Renal cortex interstitium (tissue), 11 donors: ENCODE data around the gene RPS8. TPM values are rescaled to one million over a fixed set of nuclear protein-coding genes. Genes with fewer than 3 reads are reported as not detected.
"Not testable (repeated sequence)": the region's sequence is repeated elsewhere in the genome, so short reads cannot be mapped to it uniquely, and the experiment has no call there.

Experiments used
- DNase-seq, 11 donors: peaks; one replicate each; pipeline ENCODE4 v3.0.0-alpha.2; 2013; ENCODE audit warnings: low read depth in 9 of 11, low spot score in 4 of 11; ENCODE audit errors: extremely low read depth in 1 of 11
- polyA plus RNA-seq, 3 donors: library from polyadenylated mRNA; unstranded; fragments of 120-200 nt; gene quantifications; one replicate each; pipeline ENCODE4 v1.2.1, GENCODE V29; 2013; ENCODE audit not compliant: insufficient read length in 3 of 3

Gene RPS8
- polyA plus RNA-seq, 3 donors = 2,233 to 2,482 (median 2,364) TPM

DNA sequence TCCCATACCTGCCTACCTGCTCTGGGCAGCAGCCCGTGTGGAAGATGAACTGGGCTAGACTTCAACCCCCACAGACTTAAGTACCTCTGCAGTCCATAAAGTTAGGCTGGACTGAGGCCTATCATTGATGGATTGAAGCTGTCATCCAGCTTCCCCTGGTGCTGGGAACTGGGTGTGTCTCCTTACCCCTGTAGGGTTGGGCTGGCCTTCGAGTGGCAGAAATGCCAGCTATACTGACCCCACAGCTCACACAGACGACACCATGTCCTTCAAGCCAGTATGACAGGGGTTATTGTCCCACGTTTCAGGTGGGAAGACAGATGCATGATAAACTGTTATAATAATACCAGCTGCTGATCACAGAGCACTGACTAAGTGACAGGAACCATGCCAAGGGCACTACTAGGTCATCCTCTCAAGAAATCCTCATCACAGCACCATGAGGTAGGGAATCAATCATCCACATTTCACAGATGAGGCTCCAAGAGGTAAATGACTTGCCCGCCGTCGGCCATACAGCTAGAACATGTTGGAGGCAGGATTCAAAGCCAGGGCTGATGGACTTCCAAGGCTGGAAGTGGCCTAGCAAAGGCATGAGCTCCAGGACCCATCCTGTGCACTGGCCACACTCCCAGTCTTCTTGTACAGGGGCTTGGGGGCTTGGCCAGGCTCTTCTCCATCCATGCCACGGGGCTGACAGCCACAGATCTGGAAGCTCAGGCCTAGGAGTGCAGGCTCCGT, 12.9 kb downstream of the RPS8 start, which contains the start of gene BEST4:
TSS of gene BEST4 (minus strand) at position 51 of the 741 bp plus-strand sequence. CDS start 465 bp downstream, outside the sequence.
- DNase-seq = no peak

DNA sequence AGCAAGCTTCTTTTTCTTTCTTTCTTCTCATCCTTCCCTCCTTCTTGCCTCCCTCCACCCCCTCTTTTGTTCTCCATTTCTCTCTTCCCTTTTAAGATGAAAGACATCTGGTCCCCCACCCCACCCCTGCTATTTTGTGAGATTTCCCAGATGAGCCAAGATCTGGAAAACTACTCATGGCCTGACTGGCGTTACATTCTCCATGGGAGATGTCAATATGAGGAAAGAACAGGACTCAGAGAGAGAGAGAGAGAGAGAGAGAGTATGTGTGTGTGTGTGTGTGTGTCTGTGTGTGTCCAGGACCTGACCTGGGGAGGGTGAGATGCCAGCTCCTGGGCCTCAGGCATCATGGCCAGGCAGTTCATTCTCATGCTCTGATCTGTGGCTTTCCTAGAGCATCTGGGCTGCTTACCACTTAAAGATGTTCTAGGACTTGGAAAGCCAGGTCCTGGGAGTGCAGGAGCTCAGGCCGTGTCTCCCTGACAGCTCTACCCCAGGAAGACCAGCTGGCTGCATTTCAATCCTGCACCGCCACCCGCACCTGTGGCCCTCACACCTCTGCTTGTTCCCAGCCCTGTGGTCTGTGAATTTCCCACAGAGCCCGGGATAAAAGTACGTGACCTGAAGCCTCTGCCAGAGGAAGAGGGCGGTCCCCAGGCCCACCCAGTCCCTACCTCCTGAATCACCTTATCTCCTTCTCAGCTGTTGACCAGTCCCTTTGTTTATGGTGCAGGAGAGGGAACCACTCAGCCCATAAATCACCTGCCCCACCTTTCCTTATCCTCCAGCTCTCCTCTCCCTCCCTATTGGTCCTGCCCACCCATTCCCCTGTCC, 15.8 kb downstream of the RPS8 start:
- DNase-seq = no peak

DNA sequence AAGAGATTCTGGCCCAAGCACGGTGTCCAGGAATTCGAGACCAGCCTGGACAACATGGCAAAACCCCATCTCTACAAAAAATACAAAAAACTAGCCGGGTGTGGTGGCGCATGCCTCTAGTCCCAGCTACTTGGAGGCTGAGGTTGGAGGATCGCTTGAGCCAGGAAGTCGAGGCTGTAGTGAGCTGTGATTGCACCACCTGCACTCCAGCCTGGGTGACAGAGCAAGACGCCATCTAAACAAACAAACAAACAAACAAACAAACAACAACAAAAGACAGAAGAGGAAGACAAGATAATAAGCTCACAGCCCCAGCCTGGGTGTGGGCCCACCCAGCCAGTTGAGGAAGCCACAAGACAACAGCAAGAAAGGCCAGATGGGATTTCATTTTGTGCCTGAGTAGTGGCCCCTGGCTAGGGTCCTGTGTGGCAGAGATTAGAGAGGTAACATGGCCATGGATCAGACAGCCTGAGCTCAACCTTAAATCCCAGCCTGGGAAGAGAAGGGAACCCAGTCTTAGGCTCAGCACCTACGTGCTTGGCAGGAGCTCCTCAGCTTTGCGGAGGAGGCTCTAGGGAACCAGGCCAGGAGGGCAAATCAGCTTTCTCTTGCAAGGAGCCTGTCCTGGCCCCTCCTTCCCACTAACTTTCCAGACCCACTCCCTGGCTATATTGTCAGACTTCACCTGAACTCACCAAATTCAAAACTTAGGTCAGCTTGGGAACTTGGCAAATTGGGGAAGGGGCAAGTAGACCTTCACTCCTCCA, 17.6 kb downstream of the RPS8 start:
- DNase-seq = no peak

DNA sequence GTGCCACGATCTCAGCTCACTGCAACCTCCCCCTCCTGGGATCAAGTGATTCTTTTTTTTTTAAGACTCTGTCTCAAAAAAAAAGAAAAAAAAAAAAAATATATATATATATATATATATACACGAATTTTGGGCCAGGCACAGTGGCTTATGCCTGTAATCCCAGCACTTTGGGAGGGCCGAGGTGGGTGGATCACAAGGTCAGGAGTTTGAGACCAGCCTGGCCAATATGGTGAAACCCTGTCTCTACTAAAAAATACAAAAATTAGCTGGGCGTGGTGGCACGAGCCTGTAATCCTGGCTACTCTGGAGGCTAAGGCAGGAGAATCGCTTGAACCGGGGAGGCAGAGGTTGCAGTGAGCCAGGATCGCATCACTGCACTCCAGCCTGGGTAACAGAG, 22.5 kb downstream of the RPS8 start:
- DNase-seq = not testable (repeated sequence)

DNA sequence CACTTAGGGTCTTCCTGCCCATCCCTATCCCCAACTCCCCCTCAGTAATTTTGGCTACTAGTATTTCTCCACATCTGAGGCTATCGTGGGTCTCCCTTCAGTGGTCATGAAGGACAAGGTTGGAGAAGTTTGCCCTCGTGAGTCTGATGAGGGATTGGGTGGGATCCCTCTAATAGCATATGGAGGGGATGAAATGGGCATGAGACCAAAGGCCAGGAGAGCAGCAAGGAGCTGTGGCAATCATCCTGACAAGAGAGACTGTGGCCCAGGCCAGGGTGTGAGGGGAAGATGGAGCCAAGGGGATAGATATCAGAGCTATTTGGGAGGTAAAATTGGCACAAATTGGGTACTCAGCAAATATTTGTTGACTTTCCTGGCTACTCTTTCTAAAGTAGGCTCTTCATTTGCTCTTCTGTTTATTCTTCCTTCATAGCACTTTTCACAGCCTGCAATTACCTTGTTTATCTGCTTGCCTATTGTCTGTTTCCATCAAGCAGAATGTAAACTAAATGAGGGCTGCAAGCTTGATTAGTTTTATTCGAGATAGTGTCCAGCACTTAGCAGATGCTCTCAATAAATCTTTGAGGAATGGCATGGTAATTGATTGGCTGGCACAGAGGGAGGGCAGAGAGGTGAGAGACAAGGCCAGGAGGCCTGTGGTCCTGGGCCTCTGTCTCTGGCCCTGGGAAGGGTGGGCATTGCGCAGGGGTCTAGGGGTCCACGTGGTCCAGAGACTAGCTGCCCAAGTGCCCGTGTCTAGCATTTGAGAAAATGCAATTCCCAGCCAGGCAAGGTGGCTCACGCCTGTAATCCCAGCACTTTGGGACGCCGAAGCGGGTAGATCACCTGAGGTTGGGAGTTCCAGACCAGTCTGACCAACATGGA, 23.4 kb downstream of the RPS8 start:
- no peak for DNase-seq

DNA sequence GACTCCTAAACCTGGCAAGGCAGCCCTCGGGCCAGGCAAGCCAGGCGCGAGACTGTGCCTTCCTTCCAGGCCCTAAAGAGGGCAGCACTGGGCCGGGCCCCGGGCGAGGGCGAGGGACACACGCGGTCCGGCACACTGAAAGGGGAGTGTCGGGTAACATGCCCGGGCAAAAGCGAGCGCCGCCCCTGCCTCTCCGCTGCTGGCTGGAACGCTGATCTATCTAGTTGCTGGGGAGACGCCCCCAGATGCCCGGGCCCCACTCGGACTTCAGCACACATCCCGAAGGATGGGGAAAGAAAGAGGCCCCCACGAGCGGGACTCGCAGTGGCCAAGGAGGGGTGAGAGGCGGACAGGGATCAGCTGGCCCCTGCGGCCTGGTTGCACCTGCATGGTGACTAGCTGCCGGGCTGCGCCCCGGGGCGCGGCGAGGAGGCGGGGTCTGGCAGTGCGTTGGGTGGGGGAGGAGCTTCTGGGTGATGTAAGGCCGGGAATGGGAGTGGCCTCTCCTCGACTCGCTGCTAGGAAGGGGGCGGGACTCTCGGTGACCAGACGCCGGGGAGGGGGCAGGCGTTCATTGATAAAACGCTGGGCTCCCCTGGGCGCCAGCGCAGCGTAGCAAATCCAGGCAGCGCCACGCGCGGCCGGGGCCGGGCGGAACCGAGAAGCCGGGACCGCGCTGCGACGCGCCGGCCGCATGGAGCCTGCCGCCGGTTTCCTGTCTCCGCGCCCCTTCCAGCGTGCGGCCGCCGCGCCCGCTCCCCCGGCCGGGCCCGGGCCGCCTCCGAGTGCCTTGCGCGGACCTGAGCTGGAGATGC, 24.6 kb downstream of the RPS8 start, which contains the start of gene PLK3:
TSS of gene PLK3 (plus strand) at position 608 of the 815 bp plus-strand sequence. CDS start at position 695, 87 bp downstream.
- DNase-seq = peak in 10 of 11 donors; percentile 92 to 96 (median 96)

DNA sequence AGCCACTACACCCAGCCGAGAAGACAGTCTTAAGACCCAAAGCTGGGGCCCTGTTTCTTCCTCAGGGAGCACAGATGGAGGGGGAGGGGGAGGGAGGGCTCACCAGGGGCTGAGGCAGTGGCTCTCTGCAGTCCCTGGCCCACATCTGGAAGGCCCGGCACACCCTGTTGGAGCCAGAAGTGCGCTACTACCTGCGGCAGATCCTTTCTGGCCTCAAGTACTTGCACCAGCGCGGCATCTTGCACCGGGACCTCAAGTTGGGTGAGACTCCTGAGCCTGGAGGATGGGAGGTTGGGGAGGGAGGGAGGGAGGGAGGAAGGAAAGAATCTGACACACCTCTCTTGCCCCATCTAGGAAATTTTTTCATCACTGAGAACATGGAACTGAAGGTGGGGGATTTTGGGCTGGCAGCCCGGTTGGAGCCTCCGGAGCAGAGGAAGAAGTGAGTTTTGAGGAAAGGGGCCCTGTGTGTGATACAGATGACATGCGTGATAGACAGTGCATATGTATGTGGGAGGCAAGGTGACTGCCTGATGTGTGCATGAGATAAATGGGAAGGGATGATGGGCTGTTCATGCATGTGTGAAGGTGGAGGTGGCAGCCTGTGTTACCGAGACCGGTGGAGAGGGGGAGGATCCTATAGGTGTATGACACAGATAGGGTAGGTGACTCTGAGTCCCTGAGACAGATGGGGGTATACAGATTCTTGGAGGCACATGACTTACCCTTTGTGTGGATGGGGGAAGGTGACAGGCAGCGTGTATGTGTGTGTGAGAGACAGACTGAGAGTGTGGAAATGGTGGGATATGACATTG, 26.4 kb downstream of the RPS8 start:
- DNase-seq = peak in 1 of 11 donors; percentile 28

DNA sequence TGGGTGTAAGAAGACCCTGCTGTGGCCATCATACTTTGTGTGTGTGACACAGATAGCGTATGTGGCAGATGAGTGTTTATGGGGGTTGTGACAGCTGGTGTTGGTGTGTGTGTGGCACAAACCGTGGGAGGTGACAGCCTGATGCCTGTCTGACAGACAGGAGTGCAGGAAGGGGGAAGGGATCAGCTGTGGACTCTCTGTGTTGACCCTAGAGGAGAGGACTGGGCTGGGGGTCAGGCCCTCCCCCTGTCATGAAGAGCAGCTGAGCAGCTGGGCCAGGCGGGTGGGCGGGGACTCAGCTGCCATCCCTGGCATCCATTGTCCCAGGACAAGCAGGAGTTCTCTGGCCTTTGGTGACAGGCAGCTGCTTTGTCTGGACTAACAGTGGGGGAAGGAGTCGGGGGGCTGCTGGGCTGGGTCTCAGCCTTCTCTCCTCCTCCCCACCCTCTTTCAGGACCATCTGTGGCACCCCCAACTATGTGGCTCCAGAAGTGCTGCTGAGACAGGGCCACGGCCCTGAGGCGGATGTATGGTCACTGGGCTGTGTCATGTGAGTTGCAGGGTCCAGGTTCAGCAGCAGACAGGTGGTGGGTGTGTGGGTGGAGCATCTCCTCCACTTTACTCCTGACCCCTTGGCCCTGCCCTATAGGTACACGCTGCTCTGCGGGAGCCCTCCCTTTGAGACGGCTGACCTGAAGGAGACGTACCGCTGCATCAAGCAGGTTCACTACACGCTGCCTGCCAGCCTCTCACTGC, 27.1 kb downstream of the RPS8 start:
- no peak for DNase-seq

DNA sequence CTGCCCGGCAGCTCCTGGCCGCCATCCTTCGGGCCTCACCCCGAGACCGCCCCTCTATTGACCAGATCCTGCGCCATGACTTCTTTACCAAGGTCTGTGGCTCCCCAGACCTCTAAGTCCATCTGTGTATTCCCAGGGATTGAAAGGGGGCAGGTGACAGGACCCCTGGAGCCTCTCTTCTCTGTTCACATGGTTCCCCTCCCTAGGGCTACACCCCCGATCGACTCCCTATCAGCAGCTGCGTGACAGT, 27.6 kb downstream of the RPS8 start:
- no peak for DNase-seq

DNA sequence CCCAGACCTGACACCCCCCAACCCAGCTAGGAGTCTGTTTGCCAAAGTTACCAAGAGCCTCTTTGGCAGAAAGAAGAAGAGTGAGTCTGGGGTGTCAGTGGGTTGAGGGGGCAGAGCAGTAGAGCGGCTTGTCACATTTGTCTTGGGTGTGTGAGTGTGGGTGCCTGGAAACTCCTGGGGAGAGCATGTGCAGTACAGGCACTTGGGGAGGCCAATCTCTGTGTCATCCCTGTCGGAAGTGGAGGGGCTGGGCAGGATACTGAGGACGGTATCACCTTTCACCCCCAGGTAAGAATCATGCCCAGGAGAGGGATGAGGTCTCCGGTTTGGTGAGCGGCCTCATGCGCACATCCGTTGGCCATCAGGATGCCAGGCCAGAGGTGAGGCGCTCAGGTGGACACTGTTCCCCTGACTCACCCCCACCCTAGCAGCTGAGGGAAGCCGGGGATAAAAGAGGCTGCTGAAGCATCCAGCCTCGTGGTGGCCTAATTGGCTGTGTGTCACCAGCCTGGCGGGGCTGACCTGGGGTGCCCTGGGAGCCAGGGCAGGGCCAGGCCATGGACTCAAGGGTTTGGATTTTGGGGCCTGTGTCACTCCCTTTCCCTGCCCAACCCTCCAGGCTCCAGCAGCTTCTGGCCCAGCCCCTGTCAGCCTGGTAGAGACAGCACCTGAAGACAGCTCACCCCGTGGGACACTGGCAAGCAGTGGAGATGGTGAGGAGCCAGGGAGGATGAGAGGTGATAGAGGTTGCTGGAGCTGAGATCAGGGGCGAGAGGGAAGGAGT, 28.2 kb downstream of the RPS8 start:
- DNase-seq = no peak

DNA sequence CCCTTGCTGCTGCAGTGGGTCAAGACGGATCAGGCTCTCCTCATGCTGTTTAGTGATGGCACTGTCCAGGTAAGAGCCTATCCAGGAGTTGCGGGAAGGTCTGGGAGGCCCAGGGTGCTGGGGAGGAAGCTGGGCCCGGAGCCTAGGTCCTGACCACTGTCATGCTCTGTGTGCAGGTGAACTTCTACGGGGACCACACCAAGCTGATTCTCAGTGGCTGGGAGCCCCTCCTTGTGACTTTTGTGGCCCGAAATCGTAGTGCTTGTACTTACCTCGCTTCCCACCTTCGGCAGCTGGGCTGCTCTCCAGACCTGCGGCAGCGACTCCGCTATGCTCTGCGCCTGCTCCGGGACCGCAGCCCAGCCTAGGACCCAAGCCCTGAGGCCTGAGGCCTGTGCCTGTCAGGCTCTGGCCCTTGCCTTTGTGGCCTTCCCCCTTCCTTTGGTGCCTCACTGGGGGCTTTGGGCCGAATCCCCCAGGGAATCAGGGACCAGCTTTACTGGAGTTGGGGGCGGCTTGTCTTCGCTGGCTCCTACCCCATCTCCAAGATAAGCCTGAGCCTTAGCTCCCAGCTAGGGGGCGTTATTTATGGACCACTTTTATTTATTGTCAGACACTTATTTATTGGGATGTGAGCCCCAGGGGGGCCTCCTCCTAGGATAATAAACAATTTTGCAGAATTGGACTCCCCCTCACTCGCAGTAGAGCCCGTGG, 30.1 kb downstream of the RPS8 start:
- no peak for DNase-seq

DNA sequence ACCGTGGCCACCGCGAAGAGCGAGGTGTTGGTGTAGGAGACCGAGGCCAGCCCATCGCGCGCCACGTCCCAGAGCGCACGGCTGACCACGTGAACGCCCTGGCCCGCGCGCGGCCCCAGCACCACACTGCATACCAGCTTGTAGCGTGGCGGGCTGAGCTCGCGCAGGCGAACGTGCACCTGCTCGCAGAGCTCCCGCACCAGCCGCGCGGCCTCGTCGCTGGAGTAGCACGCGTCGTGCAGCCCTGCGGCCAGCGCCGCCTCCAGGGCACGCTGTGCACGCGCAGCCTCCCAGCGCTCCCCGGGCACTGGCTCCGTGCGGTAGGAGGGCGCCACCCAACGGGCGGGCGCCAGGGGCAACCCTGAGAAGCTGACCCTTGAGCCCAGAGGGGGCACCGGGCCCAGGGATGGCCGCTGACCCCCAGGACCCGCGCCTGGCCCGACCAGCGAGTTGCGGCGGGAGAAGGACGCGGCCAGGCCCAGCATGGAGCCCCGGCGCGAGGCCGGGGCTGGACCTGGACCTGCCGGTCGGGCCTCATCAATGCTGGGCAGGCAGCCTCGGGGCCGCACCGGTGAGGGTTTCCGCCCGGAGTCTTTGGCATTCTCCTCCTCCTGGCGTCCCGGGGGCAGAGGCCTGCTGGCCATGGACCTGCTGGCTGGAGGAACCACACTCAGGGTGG, 30.8 kb downstream of the RPS8 start:
- DNase-seq = no peak

DNA sequence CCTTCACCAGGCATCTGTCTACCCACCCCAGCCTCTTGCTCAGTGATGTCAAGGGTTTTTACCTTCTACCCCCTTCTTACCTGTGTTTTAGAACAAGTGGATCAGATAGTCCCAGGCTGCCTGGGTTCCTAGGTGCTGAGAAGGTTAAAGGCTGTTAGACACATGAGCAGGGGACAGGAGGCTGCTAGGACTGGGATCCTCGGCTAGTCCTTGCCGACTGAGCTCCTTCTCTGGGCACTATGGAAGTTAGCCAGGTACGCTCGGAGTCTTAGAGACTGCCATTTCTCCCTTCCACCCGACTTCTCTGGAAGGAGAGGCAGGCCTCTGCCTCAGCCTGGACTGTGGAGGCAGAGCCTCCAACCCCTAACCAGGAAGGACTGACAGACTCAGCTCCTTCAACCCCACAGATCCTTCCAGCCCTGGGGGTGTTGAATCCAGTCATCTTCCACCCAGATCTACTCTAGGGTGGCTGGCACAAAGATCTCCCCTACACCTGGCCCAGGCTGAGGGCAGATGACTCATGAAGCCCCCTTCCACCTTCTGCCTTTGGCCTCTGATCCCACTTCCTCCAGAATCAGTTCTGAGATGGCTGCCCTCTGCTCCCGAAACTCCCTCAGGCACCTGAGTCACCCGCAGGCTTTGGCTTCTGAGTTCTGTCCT, 31.5 kb downstream of the RPS8 start, which contains the start of gene DYNLT4:
TSS of gene DYNLT4 (minus strand) at position 648 of the 660 bp plus-strand sequence. CDS start 683 bp downstream, outside the sequence.
- DNase-seq = no peak
